Heart right ventricle (tissue), 16 donors: ENCODE data around the gene CACNG4. TPM values are rescaled to one million over a fixed set of nuclear protein-coding genes. Genes with fewer than 3 reads are reported as not detected.

Experiments used
- ATAC-seq, 8 donors: fragments of 200-7000 bp; cut with Tn5 transposase; one replicate each; pipeline ENCODE4 v1.9.1; 2020; ENCODE audit warnings: mild to moderate bottlenecking in 8 of 8, moderate library complexity in 8 of 8, moderate number of reproducible peaks in 1 of 8
- DNase-seq, 2 donors: peaks; one replicate each; pipeline ENCODE4 v3.0.0-alpha.2; 2020
- H3K27ac ChIP-seq, 10 donors: fragments of 200-600 bp; sonication (generic) in 2 of 10; one replicate each; pipeline versions ENCODE4 v1.5.0 to v1.8.0; 2020 to 2022; ENCODE audit warnings: mild to moderate bottlenecking in 3 of 10
- H3K27me3 ChIP-seq, 7 donors: fragments of 200-600 bp; one replicate each; pipeline ENCODE4 v1.8.0; 2021 to 2022; ENCODE audit warnings: mild to moderate bottlenecking in 2 of 7
- H3K36me3 ChIP-seq, 9 donors: fragments of 200-600 bp; sonication (generic) in 1 of 9; one replicate each; pipeline versions ENCODE4 v1.5.0 to v1.8.0; 2020 to 2022; ENCODE audit warnings: mild to moderate bottlenecking in 2 of 9
- H3K4me1 ChIP-seq, 9 donors: fragments of 200-600 bp; sonication (generic) in 1 of 9; one replicate each; pipeline versions ENCODE4 v1.5.0 to v1.8.0; 2020 to 2022; ENCODE audit warnings: mild to moderate bottlenecking in 4 of 9
- H3K4me3 ChIP-seq, 10 donors: fragments of 200-600 bp; sonication (generic) in 2 of 10; one replicate each; pipeline versions ENCODE4 v1.5.0 to v1.8.0; 2020 to 2022; ENCODE audit warnings: mild to moderate bottlenecking in 7 of 10, moderate library complexity in 2 of 10
- H3K9me3 ChIP-seq, 11 donors: fragments of 200-600 bp in 10 of 11; sonication (generic) in 2 of 11; one replicate each; pipeline versions ENCODE4 v1.5.0 to v1.8.0; 2013 to 2022; ENCODE audit warnings: mild to moderate bottlenecking in 2 of 11, control low read depth in 1 of 11, moderate library complexity in 1 of 11
- WGBS, 2 donors: extraction: QIAGEN DNeasy Blood & Tissue Kit; methylation state at CpG; one replicate each; pipeline ENCODE4 v1.1.7; 2013; ENCODE audit warnings: inconsistent platforms in 1 of 2; 5-methylcytosine and 5-hydroxymethylcytosine counted together
- intact Hi-C, 10 donors: fragments of 100-400 bp; cut with DNase I; formaldehyde crosslinking; loops; one replicate each; pipeline versions ENCODE4 v1.11.1 to v1.14.2; 2022
- polyA plus RNA-seq, 2 donors: library from polyadenylated mRNA; stranded (reverse); fragments of 200-250 nt; gene quantifications; one replicate each; pipeline ENCODE4 v1.2.3, GENCODE V29; 2013
- total RNA-seq, 10 donors: library from RNA; stranded (reverse); fragmentation: NEBNext Ultra II Directional in 3 of 10; extraction: Animal tissue kit (Norgen Biotek cat#: 25700) in 3 of 10; gene quantifications; one replicate each; pipeline versions ENCODE4 v1.2.1 to v1.2.4, GENCODE V29; 2021 to 2023
- TF ChIP-seq, protein P1 (sequence below), 9 donors: fragments of 200-600 bp; sonication (generic) in 2 of 9; IDR thresholded peaks; one replicate each; pipeline versions ENCODE4 v1.5.0 to v1.8.0; 2021 to 2022; ENCODE audit warnings: antibody characterized with exemption in 9 of 9, mild to moderate bottlenecking in 5 of 9, moderate library complexity in 1 of 9
- donor health status: Arrhythmogenic right ventricular cardiomyopathy.
- donor health status: ischemic (EF 13 %, LVEDD 7.1; RV severe dilation, severe dysfunction).
- donor health status: healthy with polysubstance abuse.
- donor health status: DM: no; HTN: yes; CAD: no.
- donor health status: DM: no; HTN: no; CAD: no.
- donor health status: ischemic (EF 25% LVEDD 6.9; RV normal size, moderate dysfunction).
- donor health status: ischemic (EF 25% LVEDD 5.7; RV mildly dilated, moderate dysfunction).
- donor health status: healthy.
- donor health status: DM: yes; HTN: yes; CAD: no.
- donor health status: Ischemic cardiomyopathy.
- donor health status: ischemic (EF 35%, LVEDD 5.7; RV mildly dilated, moderate dysfunction).
- donor health status: nonischemic (EF 11% LVEDD 7.7; RV severe dilation, severe dysfunction).
- donor health status: DM: yes; HTN: yes; CAD: no.
- donor health status: PGD.
- donor health status: ischemic (EF 29% LVEDD 5.4; RV normal size, mild dysfunction).
- donor health status: nonischemic (EF 23%, LVEDD 6.1; RV moderate dilation, normal function).

The CACNG4 gene
- total and polyA plus RNA-seq, 12 donors = 0.06 to 0.11 (median 0.07) TPM; not detected in 7

GRCh38 chr17:67076290-67076689 lies 111.8 kb downstream of the CACNG4 start:
- Histone ChIP-seq H3K27me3 (no peaks in the 10 kb centered on the region), H3K4me1 (peaks cover 0 to 7% (median 0%) of the 10 kb centered on the region in 9 donors), H3K27ac (no peak overlapping the region), H3K36me3 (peaks cover 0 to 69% (median 0%) of the 10 kb centered on the region in 9 donors), H3K9me3 (no peaks in the 10 kb centered on the region), H3K4me3 (no peak overlapping the region)
- ATAC-seq (no peak), DNase-seq (no peak)
- intact Hi-C loops = no loop called here
- TF ChIP-seq, protein P1, sequence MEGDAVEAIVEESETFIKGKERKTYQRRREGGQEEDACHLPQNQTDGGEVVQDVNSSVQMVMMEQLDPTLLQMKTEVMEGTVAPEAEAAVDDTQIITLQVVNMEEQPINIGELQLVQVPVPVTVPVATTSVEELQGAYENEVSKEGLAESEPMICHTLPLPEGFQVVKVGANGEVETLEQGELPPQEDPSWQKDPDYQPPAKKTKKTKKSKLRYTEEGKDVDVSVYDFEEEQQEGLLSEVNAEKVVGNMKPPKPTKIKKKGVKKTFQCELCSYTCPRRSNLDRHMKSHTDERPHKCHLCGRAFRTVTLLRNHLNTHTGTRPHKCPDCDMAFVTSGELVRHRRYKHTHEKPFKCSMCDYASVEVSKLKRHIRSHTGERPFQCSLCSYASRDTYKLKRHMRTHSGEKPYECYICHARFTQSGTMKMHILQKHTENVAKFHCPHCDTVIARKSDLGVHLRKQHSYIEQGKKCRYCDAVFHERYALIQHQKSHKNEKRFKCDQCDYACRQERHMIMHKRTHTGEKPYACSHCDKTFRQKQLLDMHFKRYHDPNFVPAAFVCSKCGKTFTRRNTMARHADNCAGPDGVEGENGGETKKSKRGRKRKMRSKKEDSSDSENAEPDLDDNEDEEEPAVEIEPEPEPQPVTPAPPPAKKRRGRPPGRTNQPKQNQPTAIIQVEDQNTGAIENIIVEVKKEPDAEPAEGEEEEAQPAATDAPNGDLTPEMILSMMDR (IDR thresholded peaks at IDR 0.05) = no peak
- WGBS, 2 donors = 86% methylated on average over 7 of the region's 7 CpGs

DNA sequence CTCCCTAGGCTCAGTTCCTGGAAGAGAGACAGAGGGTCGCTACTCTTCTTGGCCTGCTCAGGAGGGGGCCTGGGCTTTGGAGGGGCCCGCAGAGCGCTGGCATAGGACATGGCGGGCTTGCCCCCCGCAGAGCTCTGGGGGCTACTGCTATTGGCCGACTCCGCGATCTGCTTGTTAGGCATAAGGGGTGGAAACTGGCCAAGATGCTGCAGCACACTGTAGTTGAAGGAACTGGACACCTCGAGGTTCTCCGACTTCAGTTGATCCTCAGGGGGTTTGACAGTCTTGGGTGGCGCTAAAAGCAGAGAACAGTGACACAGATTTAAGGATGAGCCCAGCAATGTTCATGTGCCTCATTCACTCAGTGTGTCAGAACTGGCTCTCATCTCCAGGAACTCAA lies 113.8 kb downstream of the CACNG4 start:
- no peaks in the 10 kb centered on the region for H3K27me3 ChIP-seq
- DNase-seq (no peak), ATAC-seq (no peak)
- peaks cover 0 to 7% (median 0%) of the 10 kb centered on the region in 9 donors for H3K4me1 ChIP-seq
- 90 to 95% methylated on average over 11 of the region's 11 CpGs for WGBS, 2 donors
- intact Hi-C loops = no loop called here
- TF ChIP-seq, protein P1 (IDR thresholded peaks at IDR 0.05) = no peak
- peaks cover 0 to 66% (median 0%) of the 10 kb centered on the region in 9 donors for H3K36me3 ChIP-seq
- no peak overlapping the region for H3K27ac ChIP-seq
- H3K4me3 ChIP-seq = no peak overlapping the region
- H3K9me3 ChIP-seq = no peaks in the 10 kb centered on the region

DNA sequence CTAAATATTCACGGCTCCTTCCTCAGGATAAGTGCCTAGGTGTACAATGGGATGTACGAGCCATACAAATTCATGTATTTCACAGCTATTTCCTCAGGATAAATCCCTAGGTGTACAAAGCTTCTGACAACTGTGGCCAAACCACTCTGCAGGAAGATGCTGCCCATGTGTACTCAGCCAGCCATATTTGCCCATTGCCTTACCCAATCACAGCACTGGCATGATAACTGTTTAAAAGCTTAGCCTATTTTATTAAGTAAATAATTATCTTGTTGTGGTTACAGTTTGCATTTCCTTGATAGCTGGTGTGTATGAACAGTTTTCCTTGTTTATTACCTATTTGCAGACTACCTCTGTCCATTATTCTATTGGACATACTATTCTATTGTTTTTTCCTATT lies 115.0 kb downstream of the CACNG4 start:
- Histone ChIP-seq H3K4me1 (peaks cover 0 to 7% (median 0%) of the 10 kb centered on the region in 9 donors), H3K4me3 (no peak overlapping the region), H3K27ac (no peak overlapping the region), H3K27me3 (no peaks in the 10 kb centered on the region), H3K36me3 (peaks cover 0 to 65% (median 0%) of the 10 kb centered on the region in 9 donors), H3K9me3 (no peaks in the 10 kb centered on the region)
- TF ChIP-seq, protein P1 (IDR thresholded peaks at IDR 0.05) = no peak
- intact Hi-C loops = no loop called here
- 91 to 92% methylated on average over 2 of the region's 2 CpGs for WGBS, 2 donors
- ATAC-seq = no peak
- no peak for DNase-seq

DNA sequence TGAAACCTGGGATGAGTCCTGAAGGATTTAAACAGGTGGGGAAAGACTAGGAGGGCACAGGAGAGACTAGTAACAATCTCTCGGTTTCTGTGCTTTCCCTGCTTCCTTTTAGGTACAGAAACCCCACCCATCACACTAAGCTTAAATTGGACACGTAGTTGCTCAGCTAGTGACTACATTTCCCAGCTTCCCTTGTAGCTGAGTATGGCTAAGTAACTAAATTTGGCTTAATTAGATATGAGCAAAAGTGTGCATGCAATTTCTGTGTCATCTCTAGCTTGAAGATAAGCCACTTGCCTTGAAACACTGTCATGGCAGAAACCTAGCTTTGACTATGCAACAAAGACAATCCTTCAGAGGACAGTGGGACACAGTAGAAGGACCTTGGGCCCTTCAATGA lies 116.3 kb downstream of the CACNG4 start:
- DNase-seq (no peak), ATAC-seq (peak in 1 of 8 donors; percentile 42)
- no peaks in the 10 kb centered on the region for H3K27me3 ChIP-seq
- H3K27ac ChIP-seq = peak overlapping the region in 1 of 10 donors; percentile 4
- peaks cover 0 to 7% (median 0%) of the 10 kb centered on the region in 9 donors for H3K4me1 ChIP-seq
- H3K4me3 ChIP-seq = no peak overlapping the region
- TF ChIP-seq, protein P1 (IDR thresholded peaks at IDR 0.05) = no peak
- H3K36me3 ChIP-seq = peaks cover 0 to 73% (median 0%) of the 10 kb centered on the region in 9 donors
- WGBS, 2 donors = 90 to 94% methylated on average over 2 of the region's 2 CpGs
- intact Hi-C loops = no loop called here
- no peaks in the 10 kb centered on the region for H3K9me3 ChIP-seq
